Stromal cell of bone marrow (primary cell): ENCODE data around the gene LINS1.
A peak's percentile ranks its signal among the peaks of the same experiment; 100 is the strongest.

Experiments used
- DNase-seq: peaks from one replicate; pipeline ENCODE4 v3.0.0-alpha.2; 2012; ENCODE audit warnings: low read depth

LINS1 gene, protein sequence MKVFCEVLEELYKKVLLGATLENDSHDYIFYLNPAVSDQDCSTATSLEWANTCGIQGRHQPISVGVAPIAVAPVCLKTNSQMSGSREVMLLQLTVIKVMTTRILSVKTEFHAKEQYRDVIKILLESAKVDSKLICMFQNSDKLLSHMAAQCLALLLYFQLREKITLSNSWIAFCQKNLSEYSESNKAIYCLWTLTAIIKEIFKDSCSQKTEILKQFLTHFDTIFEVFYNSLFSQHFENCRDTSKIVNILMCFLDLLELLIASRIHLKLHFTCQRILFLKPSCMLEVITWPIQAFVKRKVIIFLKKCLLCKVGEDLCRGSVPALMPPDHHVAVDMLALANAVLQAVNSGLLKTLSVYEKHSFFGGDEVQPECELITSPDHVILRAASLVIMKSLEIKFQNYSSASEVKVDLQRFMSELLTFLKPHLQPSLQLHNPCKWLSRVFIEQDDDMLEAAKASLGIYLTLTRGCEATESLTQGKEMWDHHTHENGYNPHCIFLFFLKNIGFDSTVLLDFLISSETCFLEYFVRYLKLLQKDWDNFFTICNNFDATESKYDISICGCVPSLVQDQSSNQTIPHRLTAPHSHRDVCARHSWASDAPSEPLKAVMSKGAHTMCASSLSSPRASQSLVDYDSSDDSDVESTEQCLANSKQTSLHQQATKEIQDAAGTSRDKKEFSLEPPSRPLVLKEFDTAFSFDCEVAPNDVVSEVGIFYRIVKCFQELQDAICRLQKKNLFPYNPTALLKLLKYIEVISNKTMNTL

DNA sequence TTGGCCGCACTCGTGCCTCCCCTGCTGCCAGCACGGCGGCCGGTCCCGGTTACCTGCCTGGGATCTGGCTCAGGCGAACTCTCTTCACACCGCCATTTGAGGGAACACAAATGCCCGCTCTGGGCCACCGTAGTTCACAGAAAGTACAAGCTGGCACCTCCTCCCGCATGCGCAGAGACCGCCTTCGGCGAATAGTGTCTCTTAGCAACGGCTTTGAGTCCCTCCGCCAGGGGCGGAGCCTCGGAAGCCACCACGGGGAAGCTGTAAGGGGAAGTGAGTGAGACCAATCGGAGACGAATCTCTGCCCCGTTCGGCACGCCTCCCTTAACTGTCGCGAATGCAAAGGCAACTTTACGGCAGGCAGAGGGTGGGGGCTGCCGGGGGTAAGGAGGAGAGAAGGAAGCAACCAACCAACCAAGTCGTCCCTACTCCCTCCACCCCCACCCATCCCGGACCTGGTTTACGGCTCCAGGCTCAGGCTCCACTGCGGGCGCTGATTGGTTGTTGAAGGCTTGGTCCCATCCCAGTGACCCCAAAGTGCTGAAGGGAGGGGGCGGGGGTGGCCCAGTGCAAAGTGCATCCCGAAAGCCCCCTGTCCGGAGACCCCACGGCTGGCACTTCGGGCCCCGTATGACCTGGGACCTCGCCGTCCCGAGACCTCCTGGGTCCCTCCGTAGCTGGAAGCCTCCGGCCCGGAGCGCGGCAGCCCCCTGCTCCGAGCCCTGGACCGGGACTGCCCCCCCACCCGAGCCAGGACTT lies at the start of gene LINS1, which contains the start of gene ASB7:
LINS1 (minus strand) TSS at position 121 of the 759 bp plus-strand sequence. CDS start 21,342 bp downstream, outside the sequence.
ASB7 (plus strand) TSS at position 526 of the 759 bp plus-strand sequence. CDS start 9,628 bp downstream, outside the sequence.
- DNase-seq = peak; percentile 100

- no peak for DNase-seq
Measured at GRCh38 chr15:100651253-100651652, 49.3 kb upstream of the LINS1 start.

GRCh38 chr15:100650685-100651084 lies 48.7 kb upstream of the LINS1 start:
- DNase-seq = no peak

GRCh38 chr15:100648951-100649350 lies 47.0 kb upstream of the LINS1 start:
- DNase-seq = no peak

DNA sequence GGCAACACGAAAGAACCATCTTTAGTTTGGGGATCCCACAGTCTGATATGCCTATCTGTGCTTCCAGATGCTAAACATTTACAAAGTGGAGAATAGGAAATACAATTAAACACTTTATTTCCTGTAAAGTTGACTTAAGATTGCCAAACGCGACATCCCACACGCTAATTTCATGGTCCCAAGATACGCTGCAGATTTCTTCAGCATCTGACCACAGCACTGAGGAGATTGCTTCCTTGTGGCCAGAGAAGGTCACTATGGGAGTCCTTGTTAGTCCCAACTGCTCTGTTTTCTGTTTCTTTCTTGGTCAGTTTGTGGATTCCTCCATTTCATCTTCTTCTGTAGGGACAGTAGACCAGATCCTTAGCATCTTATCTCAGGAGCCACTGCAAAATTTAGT lies 43.7 kb upstream of the LINS1 start:
- no peak for DNase-seq

DNA sequence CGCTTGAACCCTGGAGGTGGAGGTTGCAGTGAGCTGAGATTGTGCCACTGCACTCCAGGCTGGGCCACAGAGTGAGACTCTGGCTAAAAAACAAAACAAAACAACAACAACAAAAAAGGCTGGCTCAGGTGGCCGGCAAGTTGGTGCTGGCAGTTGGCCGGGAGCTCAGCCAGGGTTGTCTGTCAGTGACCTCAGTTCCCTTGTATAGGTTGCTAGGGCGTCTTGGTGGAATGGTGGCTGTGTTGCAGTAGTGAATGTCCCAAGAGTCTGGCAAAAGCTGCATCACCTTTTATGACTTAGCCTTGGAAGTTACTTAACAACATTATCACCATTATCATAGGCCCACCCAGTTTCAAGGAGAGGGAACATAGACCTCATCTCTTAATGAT lies 41.0 kb upstream of the LINS1 start:
- DNase-seq = no peak

GRCh38 chr15:100642213-100642949 lies 40.4 kb upstream of the LINS1 start:
- no peak for DNase-seq

GRCh38 chr15:100638177-100638730 lies 36.3 kb upstream of the LINS1 start:
- no peak for DNase-seq

DNA sequence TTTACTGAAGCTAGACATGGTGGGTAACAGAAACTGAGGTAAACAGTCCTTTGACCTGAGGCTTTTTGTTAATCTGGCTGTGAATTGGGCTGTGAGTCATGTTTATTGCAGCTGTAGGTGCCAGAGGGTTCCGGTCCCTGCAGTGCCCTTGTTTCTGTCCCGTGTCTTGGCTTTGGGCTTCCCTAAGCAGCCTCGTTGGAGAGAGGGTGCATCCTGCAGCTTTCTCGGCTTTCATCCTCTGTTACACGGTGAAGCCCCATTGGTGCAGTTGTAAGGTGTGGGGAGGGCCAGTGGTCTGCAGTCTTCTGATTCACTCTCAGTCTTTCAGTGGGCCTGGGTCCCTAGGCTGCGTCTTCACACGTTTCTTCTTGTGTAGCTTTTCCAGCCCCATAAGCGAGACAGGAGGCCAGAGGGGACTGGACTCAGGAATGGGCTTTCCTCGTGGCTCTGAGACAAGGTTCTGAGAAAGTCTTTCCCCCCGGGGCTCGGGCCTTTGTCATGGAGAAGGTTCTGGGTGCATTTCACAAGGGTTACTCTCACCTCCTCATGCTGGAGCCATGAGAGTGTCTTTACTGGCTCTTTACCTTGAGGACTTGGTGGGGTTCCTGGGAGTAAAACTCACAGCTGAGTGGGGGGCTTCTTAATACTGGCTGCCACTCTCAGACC lies 33.6 kb upstream of the LINS1 start:
- DNase-seq = no peak

DNA sequence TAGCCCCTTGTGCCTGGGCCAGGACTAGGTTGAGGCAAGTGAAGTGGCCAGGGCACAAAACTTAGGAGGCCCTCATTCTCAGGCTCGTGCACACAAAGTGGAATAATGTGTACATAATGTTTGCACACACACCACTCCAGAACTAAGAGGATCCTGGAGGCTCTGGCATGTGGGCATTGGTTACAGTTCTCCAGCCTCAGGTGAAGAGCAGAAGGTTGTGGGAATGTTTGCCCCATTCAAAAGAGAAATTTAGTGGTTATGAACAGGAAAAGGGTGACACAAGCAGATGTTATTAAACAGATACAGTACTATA lies 31.7 kb upstream of the LINS1 start:
- no peak for DNase-seq

GRCh38 chr15:100631831-100632230 lies 29.8 kb upstream of the LINS1 start:
- DNase-seq = no peak

DNA sequence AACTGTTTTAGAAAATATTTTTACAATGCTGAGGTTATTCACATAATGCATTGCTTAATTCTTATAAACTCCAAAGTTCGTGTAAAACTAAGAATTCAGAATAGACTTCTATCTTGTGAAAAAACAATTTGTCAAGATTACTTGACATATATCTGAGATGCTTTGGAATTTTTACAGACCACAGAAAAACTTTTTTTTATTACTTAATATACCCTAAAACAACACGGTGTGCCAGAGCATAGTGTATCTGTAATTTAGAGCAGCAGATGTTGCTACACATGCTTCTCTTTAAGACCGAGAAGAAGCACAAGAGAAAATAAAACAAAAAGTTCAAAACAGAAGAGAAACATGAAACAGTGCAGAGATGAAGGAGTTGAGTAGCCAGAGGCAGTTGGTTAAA lies 26.8 kb upstream of the LINS1 start:
- no peak for DNase-seq

DNA sequence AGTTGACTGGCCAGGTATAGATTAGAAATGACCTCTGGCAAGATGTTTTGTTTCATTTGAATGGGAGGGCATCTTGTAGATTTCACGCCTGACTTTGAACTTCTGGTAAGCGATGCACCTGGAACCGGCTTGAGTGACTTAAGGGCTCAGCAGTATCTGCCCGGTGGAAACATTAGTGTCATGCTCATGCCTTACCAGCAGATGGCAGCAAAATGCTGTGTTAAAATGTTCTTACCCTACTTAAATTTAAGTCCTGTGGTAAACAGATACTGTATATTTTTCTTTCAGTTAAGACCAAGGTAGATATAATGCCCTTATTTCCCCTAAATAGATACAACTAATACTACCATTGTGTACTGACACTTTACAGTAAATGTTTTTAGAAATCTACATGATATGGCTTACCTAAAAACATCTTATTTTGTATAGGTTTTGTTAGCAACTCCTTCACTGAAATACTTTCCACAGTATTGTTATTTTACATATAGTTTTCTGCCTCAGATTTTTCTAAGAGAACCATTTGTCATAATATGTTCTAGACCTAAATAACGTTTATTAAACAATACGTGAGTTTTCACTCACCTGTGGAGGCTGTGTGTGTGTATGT lies 25.9 kb upstream of the LINS1 start:
- DNase-seq = peak; percentile 50

DNA sequence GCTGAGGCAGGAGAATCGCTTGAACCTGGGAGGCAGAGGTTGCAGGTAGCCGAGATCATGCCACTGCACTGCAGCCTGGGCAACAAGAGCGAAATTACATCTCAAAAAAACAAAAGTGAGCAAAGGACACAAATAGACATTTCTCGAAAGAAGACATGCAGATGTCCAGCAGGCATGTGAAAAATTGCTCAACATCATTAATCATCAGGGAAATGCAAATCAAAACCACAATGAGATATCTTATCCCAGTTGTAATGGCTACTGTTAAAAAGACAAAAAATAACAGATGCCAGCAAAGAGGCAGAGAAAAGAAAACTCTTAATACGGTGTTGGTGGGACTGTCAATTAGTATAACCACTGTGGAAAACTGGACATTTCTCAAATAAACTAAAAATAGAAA lies 21.3 kb upstream of the LINS1 start:
- peak; percentile 20 for DNase-seq

DNA sequence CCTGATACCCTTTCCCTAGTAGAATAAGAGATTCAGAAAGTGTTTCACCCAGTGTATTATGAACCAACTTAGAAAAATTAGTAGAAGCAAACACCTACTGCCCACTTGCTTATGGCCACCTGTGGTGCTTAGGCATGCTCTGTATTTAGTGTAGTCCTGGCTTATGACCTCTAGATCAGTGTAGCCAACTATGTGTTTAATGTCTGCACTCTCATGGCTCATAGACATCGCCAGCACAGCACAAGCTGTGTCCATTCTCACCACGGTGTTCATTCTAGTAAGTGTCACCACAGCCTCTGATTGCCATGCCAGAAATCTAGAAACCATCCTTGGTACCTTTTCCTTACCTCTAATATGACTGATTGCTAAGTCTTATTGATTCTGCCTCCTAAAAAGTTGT lies 14.7 kb upstream of the LINS1 start:
- no peak for DNase-seq

DNA sequence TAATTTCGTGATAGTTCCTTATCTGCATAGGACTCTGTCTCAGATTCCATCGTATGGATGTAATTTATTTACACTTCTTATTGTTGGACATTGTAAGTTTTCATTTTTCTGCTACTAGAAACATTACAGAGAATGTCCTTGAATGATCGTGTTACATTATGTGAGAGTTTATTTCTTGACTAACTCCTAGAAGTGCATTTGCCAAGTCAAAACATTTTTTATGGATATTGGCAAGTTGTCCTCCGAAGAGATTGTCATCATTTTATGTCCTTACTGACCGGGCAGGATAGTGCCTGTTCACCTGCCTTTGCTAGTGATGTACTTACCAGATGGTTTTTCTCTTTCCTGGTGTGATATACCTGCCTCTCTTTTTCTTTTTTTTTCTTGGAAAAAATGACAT lies 13.8 kb upstream of the LINS1 start:
- DNase-seq = no peak

DNA sequence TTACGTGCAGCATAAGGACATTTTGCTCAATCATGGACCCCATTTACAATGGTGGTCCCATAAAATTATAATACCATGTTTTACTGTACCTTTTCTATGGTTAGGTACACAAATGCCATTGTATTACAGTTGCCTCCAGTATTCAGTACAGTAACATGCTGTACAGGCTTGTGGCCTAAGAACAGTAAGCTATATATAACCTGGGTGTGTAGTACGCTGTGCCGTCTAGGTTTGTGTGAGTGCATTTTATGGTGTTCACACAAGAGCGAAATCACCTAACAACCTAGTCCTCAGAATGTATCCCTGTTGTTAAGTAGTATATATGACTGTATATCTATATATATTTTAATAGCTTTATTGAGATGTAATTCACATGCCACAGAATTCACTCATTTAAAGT lies 12.9 kb upstream of the LINS1 start:
- no peak for DNase-seq

- DNase-seq = no peak
Measured at GRCh38 chr15:100614336-100614735, 12.4 kb upstream of the LINS1 start.

- no peak for DNase-seq
Measured at GRCh38 chr15:100613208-100613607, 11.2 kb upstream of the LINS1 start.

- no peak for DNase-seq
Measured at GRCh38 chr15:100612539-100612938, 10.6 kb upstream of the LINS1 start.
